H9 (cell line): ENCODE data around the gene LPP. TPM values are rescaled to one million over a fixed set of nuclear protein-coding genes. Genes with fewer than 3 reads are reported as not detected.

Source experiments
- DNase-seq: peaks from one replicate; pipeline ENCODE4 v3.0.0-alpha.2; 2017
- H2AFZ ChIP-seq: one replicate; pipeline ENCODE4 v1.6.1; 2013; ENCODE audit warnings: mild to moderate bottlenecking, low read length, control low read depth, moderate library complexity
- H2AK5ac ChIP-seq: 2 replicates; pipeline ENCODE4 v1.6.1; 2013; ENCODE audit warnings: low read length, control low read depth, mixed read lengths; ENCODE audit not compliant: insufficient read length
- H2BK120ac ChIP-seq: one replicate; pipeline ENCODE4 v1.6.1; 2013; ENCODE audit warnings: low read depth, mild to moderate bottlenecking, low read length, control low read depth, inconsistent platforms; ENCODE audit not compliant: poor library complexity, severe bottlenecking
- H2BK12ac ChIP-seq: 2 replicates; pipeline ENCODE4 v1.6.1; 2013; ENCODE audit warnings: low read length, control low read depth, mixed read lengths, low read depth; ENCODE audit not compliant: insufficient read length
- H2BK15ac ChIP-seq: 2 replicates; pipeline ENCODE4 v1.6.1; 2013; ENCODE audit warnings: low read depth, low read length, control low read depth
- H2BK20ac ChIP-seq: one replicate; pipeline ENCODE4 v1.6.1; 2013; ENCODE audit warnings: low read depth, mild to moderate bottlenecking, low read length, control low read depth, inconsistent platforms; ENCODE audit not compliant: poor library complexity, severe bottlenecking
- H2BK5ac ChIP-seq: 2 replicates; pipeline ENCODE4 v1.6.1; 2013; ENCODE audit warnings: low read length, control low read depth, mixed read lengths; ENCODE audit not compliant: insufficient read length
- H3K14ac ChIP-seq: 2 replicates; pipeline ENCODE4 v1.6.1; 2013; ENCODE audit warnings: low read length, control low read depth; ENCODE audit not compliant: insufficient read depth
- H3K18ac ChIP-seq: 2 replicates; pipeline ENCODE4 v1.6.1; 2013; ENCODE audit warnings: low read depth, mild to moderate bottlenecking, mixed read lengths, low read length, control low read depth; ENCODE audit not compliant: insufficient read length
- H3K23ac ChIP-seq: 2 replicates; pipeline ENCODE4 v1.6.1; 2013; ENCODE audit warnings: low read length, control low read depth, mixed read lengths, low read depth; ENCODE audit not compliant: insufficient read length
- H3K23me2 ChIP-seq: 2 replicates; pipeline ENCODE4 v1.6.1; 2013; ENCODE audit warnings: low read depth, mild to moderate bottlenecking, mixed read lengths, low read length, control low read depth; ENCODE audit not compliant: insufficient read length, poor library complexity, severe bottlenecking
- H3K27ac ChIP-seq: 2 replicates; pipeline ENCODE4 v1.5.1; 2013; ENCODE audit warnings: low read length, control low read depth, mixed read lengths, low read depth; ENCODE audit not compliant: insufficient read length
- H3K27me3 ChIP-seq: 2 replicates; pipeline ENCODE4 v1.6.1; 2013; ENCODE audit warnings: low read length, control low read depth, inconsistent platforms; ENCODE audit not compliant: insufficient read depth
- H3K4ac ChIP-seq: 2 replicates; pipeline ENCODE4 v1.6.1; 2013; ENCODE audit warnings: low read depth, mild to moderate bottlenecking, control low read depth, inconsistent platforms, low read length, moderate library complexity
- H3K4me1 ChIP-seq: 2 replicates; pipeline ENCODE4 v1.6.1; 2013; ENCODE audit warnings: low read length, control low read depth, inconsistent platforms; ENCODE audit not compliant: insufficient read depth
- H3K4me2 ChIP-seq: 2 replicates; pipeline ENCODE4 v1.6.1; 2013; ENCODE audit warnings: low read length, control low read depth, mixed read lengths; ENCODE audit not compliant: insufficient read length, insufficient read depth
- H3K56ac ChIP-seq: 2 replicates; pipeline ENCODE4 v1.6.1; 2013; ENCODE audit warnings: low read depth, mild to moderate bottlenecking, mixed read lengths, low read length, control low read depth; ENCODE audit not compliant: insufficient read length
- H3K79me1 ChIP-seq: 2 replicates; pipeline ENCODE4 v1.6.1; 2013; ENCODE audit warnings: low read depth, mild to moderate bottlenecking, moderate library complexity, low read length, control low read depth, inconsistent platforms; ENCODE audit not compliant: insufficient read depth, poor library complexity, severe bottlenecking
- H3K79me2 ChIP-seq: 2 replicates; pipeline ENCODE4 v1.6.1; 2013; ENCODE audit warnings: low read length, control low read depth, inconsistent platforms; ENCODE audit not compliant: insufficient read depth
- H3K9ac ChIP-seq: 2 replicates; pipeline ENCODE4 v1.6.1; 2013; ENCODE audit warnings: low read length, control low read depth, mixed read lengths; ENCODE audit not compliant: insufficient read length; ENCODE audit errors: extremely low read depth
- H3K9me3 ChIP-seq: one replicate; pipeline ENCODE4 v1.6.1; 2013; ENCODE audit warnings: low read depth, low read length, inconsistent platforms; ENCODE audit not compliant: control insufficient read depth
- H3T11ph ChIP-seq: one replicate; pipeline ENCODE4 v1.6.1; 2013; ENCODE audit warnings: mild to moderate bottlenecking, low read length, control low read depth, inconsistent platforms
- H4K20me1 ChIP-seq: one replicate; pipeline ENCODE4 v1.6.1; 2013; ENCODE audit not compliant: control insufficient read depth, insufficient read length, insufficient read depth
- H4K5ac ChIP-seq: 2 replicates; pipeline ENCODE4 v1.6.1; 2013; ENCODE audit warnings: low read depth, mild to moderate bottlenecking, mixed read lengths, low read length, control low read depth; ENCODE audit not compliant: insufficient read length
- H4K8ac ChIP-seq: replicated peaks from 2 replicates; pipeline ENCODE4 v1.6.1; 2013; ENCODE audit warnings: low read length, control low read depth, mixed read lengths, low read depth; ENCODE audit not compliant: insufficient read length
- H4K91ac ChIP-seq: 2 replicates; pipeline ENCODE4 v1.6.1; 2013; ENCODE audit warnings: low read depth, mild to moderate bottlenecking, moderate library complexity, mixed read lengths, low read length, control low read depth; ENCODE audit not compliant: insufficient read length
- H3K27ac Mint-ChIP-seq, 3 experiments: 2 replicates in 2 of 3; 3 replicates in 1 of 3; pipeline ENCODE4 v1.8.0; 2020 to 2021; ENCODE audit warnings: mixed read lengths in 3 of 3, mild to moderate bottlenecking in 1 of 3, moderate library complexity in 1 of 3
- H3K27me3 Mint-ChIP-seq: 2 replicates; pipeline ENCODE4 v1.8.0; 2021; ENCODE audit warnings: low read depth, mild to moderate bottlenecking, moderate library complexity, mixed read lengths
- H3K36me3 Mint-ChIP-seq, 3 experiments: 2 replicates in 2 of 3; 3 replicates in 1 of 3; pipeline ENCODE4 v1.8.0; 2020 to 2021; ENCODE audit warnings: low read depth in 3 of 3, mixed read lengths in 3 of 3; ENCODE audit not compliant: insufficient read depth in 1 of 3
- H3K4me1 Mint-ChIP-seq, 2 experiments: 2 replicates each; pipeline ENCODE4 v1.8.0; 2020; ENCODE audit warnings: mixed read lengths in 2 of 2
- H3K4me3 Mint-ChIP-seq, 2 experiments: 2 replicates in 1 of 2; 3 replicates in 1 of 2; pipeline ENCODE4 v1.8.0; 2020 to 2021; ENCODE audit warnings: mild to moderate bottlenecking in 2 of 2, mixed read lengths in 2 of 2, moderate library complexity in 1 of 2
- H3K9me3 Mint-ChIP-seq, 2 experiments: 2 replicates in 1 of 2; 3 replicates in 1 of 2; pipeline ENCODE4 v1.8.0; 2020; ENCODE audit warnings: mild to moderate bottlenecking in 2 of 2, mixed read lengths in 2 of 2, moderate library complexity in 1 of 2
- CTCF ChIP-seq: fragments of 200-600 bp; sonication (generic); conservative IDR thresholded peaks from 3 replicates; pipeline ENCODE4 v1.8.0; 2021; ENCODE audit warnings: antibody characterized with exemption, mild to moderate bottlenecking
- WGBS: extraction: QIAGEN DNeasy Blood & Tissue Kit; methylation state at CpG from one replicate; pipeline ENCODE4 v1.1.7; 2013; ENCODE audit warnings: missing lambda C conversion rate, low lambda C conversion rate, mixed read lengths; ENCODE audit not compliant: insufficient read length; ENCODE audit errors: extremely low coverage; 5-methylcytosine and 5-hydroxymethylcytosine counted together
- total RNA-seq: library from RNA; stranded (reverse); gene quantifications from 2 replicates; pipeline ENCODE4 v1.2.1, GENCODE V29; 2021

Gene LPP
- total RNA-seq, 1 experiment from 2014 or later, result 64.6 TPM

GRCh38 chr3:188936597-188937107 lies 782.7 kb downstream of the LPP start:
- no peaks in the 10 kb centered on the region for H3K79me2 ChIP-seq
- no peak for TF ChIP-seq CTCF
- H3K27me3 Mint-ChIP-seq, result no peaks in the 10 kb centered on the region

More at GRCh38 chr3:188936597-188937107, 782.7 kb downstream of the LPP start:
- H4K5ac ChIP-seq, result no peak overlapping the region
- no peak overlapping the region for H3K56ac ChIP-seq
- no peak overlapping the region for H2BK15ac ChIP-seq
- no peak overlapping the region for H2BK5ac ChIP-seq
- no peaks in the 10 kb centered on the region for H3K79me1 ChIP-seq
- peak overlapping the region in 1 of 3 experiments; percentile 42; a peak in 2 of 7 replicates for H3K27ac Mint-ChIP-seq
- no peak for DNase-seq
- no peak overlapping the region for H3K4me2 ChIP-seq
- H3K4ac ChIP-seq, result no peak overlapping the region
- H4K20me1 ChIP-seq, result no peaks in the 10 kb centered on the region
- no peak overlapping the region for H3K27ac ChIP-seq
- no peak overlapping the region for H4K91ac ChIP-seq
- no peaks in the 10 kb centered on the region for H3K9me3 ChIP-seq
- H3K9me3 Mint-ChIP-seq, result no peaks in the 10 kb centered on the region; a peak in 1 of 5 replicates
- no peaks in the 10 kb centered on the region; the same call in 1 of the 2 replicates for H3K4me1 ChIP-seq
- H3K18ac ChIP-seq, result no peak overlapping the region
- no peak overlapping the region for H3K23ac ChIP-seq
- H3K27me3 ChIP-seq, result no peaks in the 10 kb centered on the region
- H3K4me3 Mint-ChIP-seq, result no peak overlapping the region
- no CpG with 5 or more reads among the region's 3 CpGs for WGBS
- H2BK12ac ChIP-seq, result no peak overlapping the region
- no peak overlapping the region for H2AK5ac ChIP-seq
- peaks cover 16 to 20% of the 10 kb centered on the region in 2 experiments for H3K4me1 Mint-ChIP-seq
- H3T11ph ChIP-seq, result no peak overlapping the region
- peaks cover 0 to 10% (median 2%) of the 10 kb centered on the region in 3 experiments; a peak in 5 of 7 replicates for H3K36me3 Mint-ChIP-seq
- no peak overlapping the region for H2BK20ac ChIP-seq
- no peaks in the 10 kb centered on the region for H3K23me2 ChIP-seq
- H4K8ac ChIP-seq, result no peak overlapping the region
- no peak overlapping the region for H3K14ac ChIP-seq
- H2AFZ ChIP-seq, result no peak overlapping the region
- no peak overlapping the region for H2BK120ac ChIP-seq
- H3K9ac ChIP-seq, result no peak overlapping the region
